ENCODE results near the gene HMOX2.

- TF ChIP-seq PATZ1 (CRISPR knock-in tag; IDR thresholded peaks at IDR 0.05; ENCODE audit: borderline replicate concordance) (no peak), ISL1 (CRISPR knock-in tag; IDR thresholded peaks at IDR 0.05) (no peak), ARNTL (CRISPR knock-in tag; IDR thresholded peaks at IDR 0.05; ENCODE audit: borderline replicate concordance, low read depth) (no peak), ZFP3 (CRISPR knock-in tag; IDR thresholded peaks at IDR 0.05) (no peak), CSRNP3 (CRISPR knock-in tag; IDR thresholded peaks at IDR 0.05) (no peak)
Measured at GRCh38 chr16:4461250-4462085, 14.7 kb upstream of the HMOX2 start.

Measured in SK-N-SH treated with all-trans-retinoic acid at 6 μM for 48 hours (cell line).